ENCODE data around the gene ERGIC1. TPM values are rescaled to one million over a fixed set of nuclear protein-coding genes. Genes with fewer than 3 reads are reported as not detected.
A peak's percentile ranks its signal among the peaks of the same experiment; 100 is the strongest.

The ERGIC1 gene
- total RNA-seq, 1 donor = 109 TPM

DNA sequence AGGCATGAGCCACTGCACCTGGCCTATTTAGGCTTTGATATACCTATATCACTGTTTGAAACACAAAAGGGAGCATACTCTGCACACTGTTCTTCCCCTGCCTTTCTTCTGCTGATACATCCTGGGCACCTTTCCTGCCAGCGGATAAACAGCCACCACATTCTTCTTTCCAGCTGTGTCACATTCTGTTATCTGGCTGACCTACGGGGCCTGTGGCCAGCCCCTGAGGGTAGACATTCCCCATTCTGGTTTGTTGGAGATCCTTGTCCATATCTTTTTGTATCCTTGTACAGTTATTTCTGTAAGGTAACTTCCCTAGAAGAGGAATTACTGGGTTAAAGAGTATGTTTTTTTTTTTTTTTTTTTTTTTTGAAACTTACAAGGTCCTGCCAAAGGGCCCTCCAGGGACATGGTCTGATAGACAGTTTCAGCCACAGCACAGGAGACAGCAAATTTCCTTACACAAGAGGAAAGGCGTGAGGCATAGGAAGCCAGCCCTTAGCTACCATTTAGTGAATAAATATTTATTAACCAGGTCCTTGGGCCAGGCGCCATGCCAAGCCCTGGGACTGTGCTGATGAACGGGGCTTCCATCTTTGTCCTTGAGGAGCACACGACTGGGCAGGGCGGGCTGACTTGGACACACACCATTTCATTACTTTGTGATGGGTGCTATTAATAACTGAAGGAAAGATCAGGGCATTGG, 57.8 kb downstream of the ERGIC1 start:
- H3K27ac ChIP-seq (ENCODE audit: low read depth, low read length) = peak overlapping the region; percentile 84
- H2AFZ ChIP-seq (ENCODE audit: low read length) = no peak overlapping the region
- TF ChIP-seq CTCF (IDR thresholded peaks at IDR 0.05; ENCODE audit: extremely low read depth, low read depth, low read length) = no peak
- H3K4me3 ChIP-seq (ENCODE audit: insufficient read depth, low read length) = no peak overlapping the region
- H3K79me2 ChIP-seq (ENCODE audit: insufficient read depth, low read length) = peaks cover 30% of the 10 kb centered on the region
- H3K36me3 ChIP-seq (ENCODE audit: insufficient read depth, low read length) = peaks cover 26% of the 10 kb centered on the region
- no peaks in the 10 kb centered on the region for H4K20me1 ChIP-seq (ENCODE audit: insufficient read depth, low read length)
- no peaks in the 10 kb centered on the region for H3K27me3 ChIP-seq (ENCODE audit: insufficient read depth, low read length)
- no peak overlapping the region for H3K4me2 ChIP-seq (ENCODE audit: insufficient read depth, low read length)
- peaks cover 28% of the 10 kb centered on the region for H3K4me1 ChIP-seq (ENCODE audit: insufficient read depth, low read length)
- no peak for DNase-seq (ENCODE audit: insufficient read length, low spot score, missing footprints)
- no peaks in the 10 kb centered on the region for H3K9me3 ChIP-seq (ENCODE audit: low read depth, low read length)

- Histone ChIP-seq H3K79me2 (ENCODE audit: insufficient read depth, low read length) (peaks cover 23% of the 10 kb centered on the region), H3K4me1 (ENCODE audit: insufficient read depth, low read length) (peaks cover 30% of the 10 kb centered on the region), H2AFZ (ENCODE audit: low read length) (no peak overlapping the region)
These were observed 58.7 kb downstream of the ERGIC1 start for GRCh38 chr5:172892713-172893112.

GRCh38 chr5:172894767-172895388, 60.8 kb downstream of the ERGIC1 start:
- peaks cover 15% of the 10 kb centered on the region for H3K79me2 ChIP-seq (ENCODE audit: insufficient read depth, low read length)
- H2AFZ ChIP-seq (ENCODE audit: low read length) = no peak overlapping the region
- peak overlapping the region; percentile 99 for H3K27ac ChIP-seq (ENCODE audit: low read depth, low read length)
- no peak for TF ChIP-seq CTCF (IDR thresholded peaks at IDR 0.05; ENCODE audit: extremely low read depth, low read depth, low read length)
- H3K27me3 ChIP-seq (ENCODE audit: insufficient read depth, low read length) = no peaks in the 10 kb centered on the region
- no peak overlapping the region for H3K4me3 ChIP-seq (ENCODE audit: insufficient read depth, low read length)
- H3K9me3 ChIP-seq (ENCODE audit: low read depth, low read length) = no peaks in the 10 kb centered on the region
- H3K4me1 ChIP-seq (ENCODE audit: insufficient read depth, low read length) = peaks cover 36% of the 10 kb centered on the region
- peaks cover 23% of the 10 kb centered on the region for H3K36me3 ChIP-seq (ENCODE audit: insufficient read depth, low read length)
- DNase-seq (ENCODE audit: insufficient read length, low spot score, missing footprints) = no peak
- no peaks in the 10 kb centered on the region for H4K20me1 ChIP-seq (ENCODE audit: insufficient read depth, low read length)
- no peak overlapping the region for H3K4me2 ChIP-seq (ENCODE audit: insufficient read depth, low read length)

More at GRCh38 chr5:172892713-172893112, 58.7 kb downstream of the ERGIC1 start:
- Histone ChIP-seq H3K36me3 (ENCODE audit: insufficient read depth, low read length) (peaks cover 26% of the 10 kb centered on the region), H3K4me3 (ENCODE audit: insufficient read depth, low read length) (no peak overlapping the region), H3K4me2 (ENCODE audit: insufficient read depth, low read length) (no peak overlapping the region), H3K27ac (ENCODE audit: low read depth, low read length) (peak overlapping the region; percentile 84), H3K27me3 (ENCODE audit: insufficient read depth, low read length) (no peaks in the 10 kb centered on the region), H3K9me3 (ENCODE audit: low read depth, low read length) (no peaks in the 10 kb centered on the region), H4K20me1 (ENCODE audit: insufficient read depth, low read length) (no peaks in the 10 kb centered on the region)
- DNase-seq (ENCODE audit: insufficient read length, low spot score, missing footprints) = no peak
- no peak for TF ChIP-seq CTCF (IDR thresholded peaks at IDR 0.05; ENCODE audit: extremely low read depth, low read depth, low read length)

GRCh38 chr5:172895549-172895948, 61.5 kb downstream of the ERGIC1 start:
- Histone ChIP-seq H3K27ac (ENCODE audit: low read depth, low read length) (peak overlapping the region; percentile 99), H4K20me1 (ENCODE audit: insufficient read depth, low read length) (no peaks in the 10 kb centered on the region), H2AFZ (ENCODE audit: low read length) (no peak overlapping the region), H3K4me2 (ENCODE audit: insufficient read depth, low read length) (no peak overlapping the region), H3K27me3 (ENCODE audit: insufficient read depth, low read length) (no peaks in the 10 kb centered on the region), H3K4me3 (ENCODE audit: insufficient read depth, low read length) (no peak overlapping the region), H3K4me1 (ENCODE audit: insufficient read depth, low read length) (peaks cover 39% of the 10 kb centered on the region), H3K36me3 (ENCODE audit: insufficient read depth, low read length) (peaks cover 21% of the 10 kb centered on the region), H3K9me3 (ENCODE audit: low read depth, low read length) (no peaks in the 10 kb centered on the region), H3K79me2 (ENCODE audit: insufficient read depth, low read length) (peaks cover 15% of the 10 kb centered on the region)
- TF ChIP-seq CTCF (IDR thresholded peaks at IDR 0.05; ENCODE audit: extremely low read depth, low read depth, low read length) = no peak
- DNase-seq (ENCODE audit: insufficient read length, low spot score, missing footprints) = no peak

Data from osteoblast (primary cell).